ENCODE data around the gene RIC3.

RIC3 gene

DNA sequence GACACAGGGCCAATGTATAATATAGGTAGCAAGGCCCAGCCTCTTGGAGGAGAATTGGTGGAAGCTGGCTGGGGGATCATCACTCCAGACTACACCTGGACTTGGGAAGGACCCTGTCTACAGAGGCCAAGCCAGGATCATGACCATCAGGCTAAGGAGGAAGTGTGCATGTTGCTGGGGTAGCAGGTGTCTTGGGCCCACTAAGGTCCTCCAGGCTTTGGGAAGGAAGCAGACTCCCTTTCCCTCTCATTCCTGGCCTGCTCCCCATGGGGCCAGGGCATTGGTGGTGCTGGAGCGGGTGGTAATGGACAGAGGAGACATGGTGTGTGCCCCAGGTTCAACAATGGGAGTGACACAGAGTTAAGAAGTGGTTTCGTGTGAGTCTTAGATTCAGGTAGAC lies 103.8 kb downstream of the RIC3 start:
- TF ChIP-seq, protein P1, sequence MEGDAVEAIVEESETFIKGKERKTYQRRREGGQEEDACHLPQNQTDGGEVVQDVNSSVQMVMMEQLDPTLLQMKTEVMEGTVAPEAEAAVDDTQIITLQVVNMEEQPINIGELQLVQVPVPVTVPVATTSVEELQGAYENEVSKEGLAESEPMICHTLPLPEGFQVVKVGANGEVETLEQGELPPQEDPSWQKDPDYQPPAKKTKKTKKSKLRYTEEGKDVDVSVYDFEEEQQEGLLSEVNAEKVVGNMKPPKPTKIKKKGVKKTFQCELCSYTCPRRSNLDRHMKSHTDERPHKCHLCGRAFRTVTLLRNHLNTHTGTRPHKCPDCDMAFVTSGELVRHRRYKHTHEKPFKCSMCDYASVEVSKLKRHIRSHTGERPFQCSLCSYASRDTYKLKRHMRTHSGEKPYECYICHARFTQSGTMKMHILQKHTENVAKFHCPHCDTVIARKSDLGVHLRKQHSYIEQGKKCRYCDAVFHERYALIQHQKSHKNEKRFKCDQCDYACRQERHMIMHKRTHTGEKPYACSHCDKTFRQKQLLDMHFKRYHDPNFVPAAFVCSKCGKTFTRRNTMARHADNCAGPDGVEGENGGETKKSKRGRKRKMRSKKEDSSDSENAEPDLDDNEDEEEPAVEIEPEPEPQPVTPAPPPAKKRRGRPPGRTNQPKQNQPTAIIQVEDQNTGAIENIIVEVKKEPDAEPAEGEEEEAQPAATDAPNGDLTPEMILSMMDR (IDR thresholded peaks at IDR 0.05; ENCODE audit: low read depth, low read length): no peak
- TF ChIP-seq, protein P2, sequence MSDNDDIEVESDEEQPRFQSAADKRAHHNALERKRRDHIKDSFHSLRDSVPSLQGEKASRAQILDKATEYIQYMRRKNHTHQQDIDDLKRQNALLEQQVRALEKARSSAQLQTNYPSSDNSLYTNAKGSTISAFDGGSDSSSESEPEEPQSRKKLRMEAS (IDR thresholded peaks at IDR 0.05; ENCODE audit: low read depth, low read length): no peak
- TF ChIP-seq MYC (IDR thresholded peaks at IDR 0.05; ENCODE audit: low read depth, low read length) (no peak), POLR2A (IDR thresholded peaks at IDR 0.05; ENCODE audit: extremely low read depth, insufficient read length) (no peak)
- H3K4me3 ChIP-seq (ENCODE audit: low read depth, low read length): no peak overlapping the region
- no peak for DNase-seq (ENCODE audit: low read depth)

DNA sequence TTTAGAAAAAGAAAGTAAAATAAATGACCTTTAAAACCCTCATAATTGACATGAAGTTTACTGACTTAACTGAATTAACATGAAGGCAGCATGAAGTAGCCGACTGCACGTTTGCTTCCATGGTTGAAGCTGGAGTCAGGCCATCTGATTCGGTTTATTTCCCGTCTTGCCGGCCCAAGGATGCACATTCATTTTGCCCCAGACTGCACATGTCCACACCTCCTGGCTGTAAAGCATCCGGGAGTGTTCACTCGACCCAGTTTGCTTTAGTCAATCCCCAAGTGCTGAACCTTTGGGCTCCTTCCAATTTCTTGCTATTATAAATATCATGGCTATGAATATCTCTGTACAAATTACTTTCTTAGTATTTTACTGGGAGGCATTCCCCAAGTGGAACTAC lies 105.5 kb downstream of the RIC3 start:
- H3K4me3 ChIP-seq (ENCODE audit: low read depth, low read length): no peak overlapping the region
- no peak for DNase-seq (ENCODE audit: low read depth)
- TF ChIP-seq POLR2A (IDR thresholded peaks at IDR 0.05; ENCODE audit: extremely low read depth, insufficient read length): no peak
- TF ChIP-seq, protein P1 (IDR thresholded peaks at IDR 0.05; ENCODE audit: low read depth, low read length): no peak

DNA sequence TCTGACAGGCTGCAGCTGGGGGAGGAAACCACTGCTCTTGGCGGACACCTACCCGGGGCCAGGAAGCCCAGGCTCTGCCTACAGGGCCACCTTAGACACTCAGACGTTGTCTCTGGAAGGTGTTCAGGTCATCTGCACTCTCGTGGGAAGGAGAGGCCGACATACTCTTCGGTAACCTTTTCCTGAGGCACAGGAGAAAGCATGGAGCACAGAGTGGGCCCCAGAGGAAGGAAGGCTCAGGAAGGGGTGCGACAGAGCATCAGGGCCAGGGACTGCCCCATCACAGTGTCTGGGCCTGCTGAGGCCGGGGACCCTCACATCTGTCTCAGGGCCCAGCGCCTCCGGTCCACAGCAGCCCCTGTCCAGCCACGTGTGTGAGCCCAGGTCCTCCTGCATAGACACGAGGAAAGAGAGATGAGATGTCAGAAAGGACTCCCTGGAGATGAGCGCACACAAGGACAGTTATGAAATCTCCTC lies 106.0 kb downstream of the RIC3 start:
- TF ChIP-seq, protein P1 (IDR thresholded peaks at IDR 0.05; ENCODE audit: low read depth, low read length): no peak
- TF ChIP-seq, protein P2 (IDR thresholded peaks at IDR 0.05; ENCODE audit: low read depth, low read length): no peak
- TF ChIP-seq MYC (IDR thresholded peaks at IDR 0.05; ENCODE audit: low read depth, low read length) (no peak), POLR2A (IDR thresholded peaks at IDR 0.05; ENCODE audit: extremely low read depth, insufficient read length) (no peak)
- H3K4me3 ChIP-seq (ENCODE audit: low read depth, low read length): no peak overlapping the region
- no peak for DNase-seq (ENCODE audit: low read depth)

DNA sequence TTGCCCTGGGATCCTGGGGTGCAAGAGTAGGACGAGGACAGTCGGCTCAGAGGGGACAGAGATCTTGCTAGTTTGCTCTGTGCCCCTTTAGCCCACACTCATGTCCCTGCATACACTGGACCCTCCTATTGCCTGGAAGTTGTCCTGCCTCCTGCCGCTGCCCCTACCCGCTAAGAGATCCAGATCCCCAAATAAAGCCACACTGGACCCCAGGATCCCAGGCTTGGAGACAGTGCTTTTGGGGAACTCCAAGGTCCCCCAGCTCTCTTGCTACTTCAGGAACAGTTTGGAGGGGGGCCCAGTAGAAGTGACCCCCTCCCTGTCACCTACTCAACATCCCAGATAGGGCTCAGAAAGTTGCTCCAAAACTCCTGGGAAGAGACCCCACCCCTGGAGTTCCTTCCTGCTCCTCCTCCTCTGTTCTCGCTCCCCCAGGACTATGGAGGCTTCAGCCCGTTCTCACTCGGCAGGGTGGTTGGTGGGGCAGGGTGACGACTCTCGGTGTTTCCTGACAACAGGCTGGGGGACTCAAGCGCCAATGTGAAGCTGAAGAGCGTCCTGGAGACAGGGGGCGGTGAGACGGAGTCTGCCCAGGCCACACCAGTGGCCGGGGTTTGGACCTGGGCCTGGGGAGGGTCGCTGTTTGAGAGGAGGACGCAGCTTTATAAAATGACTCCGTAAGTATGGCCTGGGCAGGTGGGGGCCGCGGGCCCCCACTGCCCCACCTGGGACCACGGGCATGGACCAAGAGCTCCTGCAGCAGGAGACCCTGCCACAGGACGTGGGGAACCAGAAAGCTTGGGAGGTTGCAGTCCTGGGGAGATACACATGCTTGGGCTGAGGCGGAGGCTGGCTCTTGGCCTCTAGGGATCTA lies 107.0 kb downstream of the RIC3 start:
- TF ChIP-seq, protein P2 (IDR thresholded peaks at IDR 0.05; ENCODE audit: low read depth, low read length): no peak
- no peak for TF ChIP-seq MYC (IDR thresholded peaks at IDR 0.05; ENCODE audit: low read depth, low read length)
- no peak for TF ChIP-seq POLR2A (IDR thresholded peaks at IDR 0.05; ENCODE audit: extremely low read depth, insufficient read length)
- TF ChIP-seq, protein P1 (IDR thresholded peaks at IDR 0.05; ENCODE audit: low read depth, low read length): no peak

DNA sequence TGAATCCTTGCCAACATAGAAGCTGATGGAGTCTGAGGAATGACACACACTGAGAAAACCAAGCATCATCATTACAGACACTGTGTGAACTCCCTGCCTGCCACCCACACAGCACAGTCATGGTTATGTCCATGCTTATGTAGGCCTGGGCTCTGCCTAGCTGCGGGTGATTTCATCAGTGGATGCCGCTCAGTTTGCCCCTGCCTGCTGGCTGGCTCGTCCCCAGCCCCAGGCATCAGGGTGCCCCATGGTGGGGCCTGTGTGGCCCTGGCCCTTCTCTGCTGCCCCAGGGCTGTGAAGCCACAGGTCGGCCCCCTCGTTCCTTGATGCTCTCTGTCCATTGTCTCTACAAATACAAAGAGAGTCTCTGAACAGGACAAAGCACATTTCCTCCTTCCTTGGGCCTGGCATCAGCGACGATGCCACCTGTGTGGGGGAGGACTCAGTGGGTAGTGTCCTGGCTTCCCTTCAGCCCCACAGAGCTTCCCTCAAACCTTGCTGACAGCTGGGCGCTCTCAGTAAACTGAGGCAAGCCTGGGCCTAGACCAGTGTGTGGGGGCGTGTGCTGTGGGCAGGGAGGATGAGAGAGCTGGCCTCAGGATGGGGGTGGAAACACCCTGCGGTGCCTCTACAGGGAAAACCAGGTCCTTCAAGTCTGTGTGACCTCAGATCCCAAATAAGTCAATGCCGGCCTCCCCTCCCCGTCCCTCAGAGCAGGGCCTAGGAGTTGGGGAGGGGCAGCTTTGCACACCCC lies 107.8 kb downstream of the RIC3 start:
- no peak for DNase-seq (ENCODE audit: low read depth)
- TF ChIP-seq, protein P1 (IDR thresholded peaks at IDR 0.05; ENCODE audit: low read depth, low read length): no peak
- TF ChIP-seq, protein P2 (IDR thresholded peaks at IDR 0.05; ENCODE audit: low read depth, low read length): no peak
- TF ChIP-seq MYC (IDR thresholded peaks at IDR 0.05; ENCODE audit: low read depth, low read length) (no peak), POLR2A (IDR thresholded peaks at IDR 0.05; ENCODE audit: extremely low read depth, insufficient read length) (no peak)

More for the DNA sequence above, 107.0 kb downstream of the RIC3 start:
- no peak overlapping the region for H3K4me3 ChIP-seq (ENCODE audit: low read depth, low read length)
- DNase-seq (ENCODE audit: low read depth): no peak

More for the DNA sequence above, 107.8 kb downstream of the RIC3 start:
- H3K4me3 ChIP-seq (ENCODE audit: low read depth, low read length): no peak overlapping the region

Data from NB4 (cell line).